H1 (cell line): ENCODE results near the gene PPM1L. TPM values are rescaled to one million over a fixed set of nuclear protein-coding genes. Genes with fewer than 3 reads are reported as not detected.

Experiments
- YY1 ChIP-seq: IDR thresholded peaks from 2 replicates; pipeline ENCODE4 v1.6.1; 2011; ENCODE audit warnings: low read depth, mild to moderate bottlenecking, low read length
- polyA plus RNA-seq, 7 experiments: library from polyadenylated mRNA; depleted of rRNA in 3 of 7; stranded (reverse) in 5 of 7; unstranded in 2 of 7; fragments of >200 nt in 5 of 7; fragments of 200-250 nt in 2 of 7; gene quantifications; 1 replicate in 5 of 7; 2 replicates in 1 of 7; 4 replicates in 1 of 7; pipeline versions ENCODE4 v1.2.1 to v1.2.3, GENCODE V29; 2011 to 2013; ENCODE audit warnings: missing spikeins in 2 of 7, mixed read lengths in 2 of 7
- total RNA-seq: library from RNA; stranded (reverse); fragmentation: NEBNext Ultra II Directional; extraction: Animal tissue kit (Norgen Biotek cat#: 25700); gene quantifications from 2 replicates; pipeline ENCODE4 v1.2.1, GENCODE V29; 2021
- TF ChIP-seq, protein P1 (sequence below): fragments of 300-600 bp; sonication (generic); IDR thresholded peaks from 2 replicates; pipeline ENCODE4 v1.7.1; 2012; ENCODE audit warnings: low read length, moderate library complexity, mild to moderate bottlenecking, inconsistent platforms; ENCODE audit not compliant: insufficient replicate concordance

The PPM1L gene
- total and polyA plus RNA-seq, 2 of the 8 experiments (the other 6 are each of a cell fraction or from before 2014, with no cell fraction given) = 2.8 to 18.1 TPM

GRCh38 chr3:160826991-160827390 lies 71.0 kb downstream of the PPM1L start (continued):
- TF ChIP-seq, protein P1, sequence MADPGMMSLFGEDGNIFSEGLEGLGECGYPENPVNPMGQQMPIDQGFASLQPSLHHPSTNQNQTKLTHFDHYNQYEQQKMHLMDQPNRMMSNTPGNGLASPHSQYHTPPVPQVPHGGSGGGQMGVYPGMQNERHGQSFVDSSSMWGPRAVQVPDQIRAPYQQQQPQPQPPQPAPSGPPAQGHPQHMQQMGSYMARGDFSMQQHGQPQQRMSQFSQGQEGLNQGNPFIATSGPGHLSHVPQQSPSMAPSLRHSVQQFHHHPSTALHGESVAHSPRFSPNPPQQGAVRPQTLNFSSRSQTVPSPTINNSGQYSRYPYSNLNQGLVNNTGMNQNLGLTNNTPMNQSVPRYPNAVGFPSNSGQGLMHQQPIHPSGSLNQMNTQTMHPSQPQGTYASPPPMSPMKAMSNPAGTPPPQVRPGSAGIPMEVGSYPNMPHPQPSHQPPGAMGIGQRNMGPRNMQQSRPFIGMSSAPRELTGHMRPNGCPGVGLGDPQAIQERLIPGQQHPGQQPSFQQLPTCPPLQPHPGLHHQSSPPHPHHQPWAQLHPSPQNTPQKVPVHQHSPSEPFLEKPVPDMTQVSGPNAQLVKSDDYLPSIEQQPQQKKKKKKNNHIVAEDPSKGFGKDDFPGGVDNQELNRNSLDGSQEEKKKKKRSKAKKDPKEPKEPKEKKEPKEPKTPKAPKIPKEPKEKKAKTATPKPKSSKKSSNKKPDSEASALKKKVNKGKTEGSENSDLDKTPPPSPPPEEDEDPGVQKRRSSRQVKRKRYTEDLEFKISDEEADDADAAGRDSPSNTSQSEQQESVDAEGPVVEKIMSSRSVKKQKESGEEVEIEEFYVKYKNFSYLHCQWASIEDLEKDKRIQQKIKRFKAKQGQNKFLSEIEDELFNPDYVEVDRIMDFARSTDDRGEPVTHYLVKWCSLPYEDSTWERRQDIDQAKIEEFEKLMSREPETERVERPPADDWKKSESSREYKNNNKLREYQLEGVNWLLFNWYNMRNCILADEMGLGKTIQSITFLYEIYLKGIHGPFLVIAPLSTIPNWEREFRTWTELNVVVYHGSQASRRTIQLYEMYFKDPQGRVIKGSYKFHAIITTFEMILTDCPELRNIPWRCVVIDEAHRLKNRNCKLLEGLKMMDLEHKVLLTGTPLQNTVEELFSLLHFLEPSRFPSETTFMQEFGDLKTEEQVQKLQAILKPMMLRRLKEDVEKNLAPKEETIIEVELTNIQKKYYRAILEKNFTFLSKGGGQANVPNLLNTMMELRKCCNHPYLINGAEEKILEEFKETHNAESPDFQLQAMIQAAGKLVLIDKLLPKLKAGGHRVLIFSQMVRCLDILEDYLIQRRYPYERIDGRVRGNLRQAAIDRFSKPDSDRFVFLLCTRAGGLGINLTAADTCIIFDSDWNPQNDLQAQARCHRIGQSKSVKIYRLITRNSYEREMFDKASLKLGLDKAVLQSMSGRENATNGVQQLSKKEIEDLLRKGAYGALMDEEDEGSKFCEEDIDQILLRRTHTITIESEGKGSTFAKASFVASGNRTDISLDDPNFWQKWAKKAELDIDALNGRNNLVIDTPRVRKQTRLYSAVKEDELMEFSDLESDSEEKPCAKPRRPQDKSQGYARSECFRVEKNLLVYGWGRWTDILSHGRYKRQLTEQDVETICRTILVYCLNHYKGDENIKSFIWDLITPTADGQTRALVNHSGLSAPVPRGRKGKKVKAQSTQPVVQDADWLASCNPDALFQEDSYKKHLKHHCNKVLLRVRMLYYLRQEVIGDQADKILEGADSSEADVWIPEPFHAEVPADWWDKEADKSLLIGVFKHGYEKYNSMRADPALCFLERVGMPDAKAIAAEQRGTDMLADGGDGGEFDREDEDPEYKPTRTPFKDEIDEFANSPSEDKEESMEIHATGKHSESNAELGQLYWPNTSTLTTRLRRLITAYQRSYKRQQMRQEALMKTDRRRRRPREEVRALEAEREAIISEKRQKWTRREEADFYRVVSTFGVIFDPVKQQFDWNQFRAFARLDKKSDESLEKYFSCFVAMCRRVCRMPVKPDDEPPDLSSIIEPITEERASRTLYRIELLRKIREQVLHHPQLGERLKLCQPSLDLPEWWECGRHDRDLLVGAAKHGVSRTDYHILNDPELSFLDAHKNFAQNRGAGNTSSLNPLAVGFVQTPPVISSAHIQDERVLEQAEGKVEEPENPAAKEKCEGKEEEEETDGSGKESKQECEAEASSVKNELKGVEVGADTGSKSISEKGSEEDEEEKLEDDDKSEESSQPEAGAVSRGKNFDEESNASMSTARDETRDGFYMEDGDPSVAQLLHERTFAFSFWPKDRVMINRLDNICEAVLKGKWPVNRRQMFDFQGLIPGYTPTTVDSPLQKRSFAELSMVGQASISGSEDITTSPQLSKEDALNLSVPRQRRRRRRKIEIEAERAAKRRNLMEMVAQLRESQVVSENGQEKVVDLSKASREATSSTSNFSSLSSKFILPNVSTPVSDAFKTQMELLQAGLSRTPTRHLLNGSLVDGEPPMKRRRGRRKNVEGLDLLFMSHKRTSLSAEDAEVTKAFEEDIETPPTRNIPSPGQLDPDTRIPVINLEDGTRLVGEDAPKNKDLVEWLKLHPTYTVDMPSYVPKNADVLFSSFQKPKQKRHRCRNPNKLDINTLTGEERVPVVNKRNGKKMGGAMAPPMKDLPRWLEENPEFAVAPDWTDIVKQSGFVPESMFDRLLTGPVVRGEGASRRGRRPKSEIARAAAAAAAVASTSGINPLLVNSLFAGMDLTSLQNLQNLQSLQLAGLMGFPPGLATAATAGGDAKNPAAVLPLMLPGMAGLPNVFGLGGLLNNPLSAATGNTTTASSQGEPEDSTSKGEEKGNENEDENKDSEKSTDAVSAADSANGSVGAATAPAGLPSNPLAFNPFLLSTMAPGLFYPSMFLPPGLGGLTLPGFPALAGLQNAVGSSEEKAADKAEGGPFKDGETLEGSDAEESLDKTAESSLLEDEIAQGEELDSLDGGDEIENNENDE = no peak
- no peak for TF ChIP-seq YY1
